ENCODE measurements around the gene UBE2S.
"Not testable (repeated sequence)": the region's sequence is repeated elsewhere in the genome, so short reads cannot be mapped to it uniquely, and the experiment has no call there.

Gene UBE2S

GRCh38 chr19:55432241-55432959 is 24.8 kb upstream of the UBE2S start:
- DNase-seq (ENCODE audit: low spot score in 2 of 2) = no peak
- in situ Hi-C loops (cut with MboI; ENCODE audit: low sequenced_read_pairs) = no loop called here

GRCh38 chr19:55431183-55431582 is 23.6 kb upstream of the UBE2S start:
- Histone ChIP-seq H3K36me3 (replicated peaks) (no peaks in the 10 kb centered on the region), H3K4me1 (no peaks in the 10 kb centered on the region), H3K27me3 (ENCODE audit: low read depth) (no peaks in the 10 kb centered on the region), H3K4me3 (no peak overlapping the region), H3K9me3 (no peaks in the 10 kb centered on the region)
- in situ Hi-C loops (cut with MboI; ENCODE audit: low sequenced_read_pairs) = no loop called here
- DNase-seq (ENCODE audit: low spot score in 2 of 2) = no peak

More at GRCh38 chr19:55432241-55432959, 24.8 kb upstream of the UBE2S start:
- Histone ChIP-seq H3K27me3 (ENCODE audit: low read depth) (no peaks in the 10 kb centered on the region), H3K4me3 (no peak overlapping the region), H3K36me3 (replicated peaks) (no peaks in the 10 kb centered on the region), H3K9me3 (no peaks in the 10 kb centered on the region), H3K4me1 (no peaks in the 10 kb centered on the region)

GRCh38 chr19:55426042-55426441 is 18.5 kb upstream of the UBE2S start:
- Histone ChIP-seq H3K4me3 (no peak overlapping the region), H3K4me1 (no peaks in the 10 kb centered on the region), H3K9me3 (no peaks in the 10 kb centered on the region), H3K36me3 (replicated peaks) (no peaks in the 10 kb centered on the region), H3K27me3 (ENCODE audit: low read depth) (no peaks in the 10 kb centered on the region; the same call in 1 of the 2 replicates)
- no peak for DNase-seq (ENCODE audit: low spot score in 2 of 2)
- in situ Hi-C loops (cut with MboI; ENCODE audit: low sequenced_read_pairs) = no loop called here

- Histone ChIP-seq H3K4me3 (no peak overlapping the region), H3K27me3 (ENCODE audit: low read depth) (no peaks in the 10 kb centered on the region; the same call in 1 of the 2 replicates), H3K4me1 (no peaks in the 10 kb centered on the region), H3K36me3 (replicated peaks) (no peaks in the 10 kb centered on the region), H3K9me3 (no peaks in the 10 kb centered on the region)
- no peak for DNase-seq (ENCODE audit: low spot score in 2 of 2)
- in situ Hi-C loops (cut with MboI; ENCODE audit: low sequenced_read_pairs) = no loop called here
Measured at GRCh38 chr19:55424518-55424917, 16.9 kb upstream of the UBE2S start.

GRCh38 chr19:55423225-55424005 is 15.8 kb upstream of the UBE2S start:
- no peaks in the 10 kb centered on the region for H3K36me3 ChIP-seq (replicated peaks)
- in situ Hi-C loops (cut with MboI; ENCODE audit: low sequenced_read_pairs) = no loop called here
- no peak overlapping the region for H3K4me3 ChIP-seq
- H3K27me3 ChIP-seq (ENCODE audit: low read depth) = no peaks in the 10 kb centered on the region; the same call in 1 of the 2 replicates
- no peak for DNase-seq (ENCODE audit: low spot score in 2 of 2)
- no peaks in the 10 kb centered on the region for H3K9me3 ChIP-seq
- H3K4me1 ChIP-seq = no peaks in the 10 kb centered on the region

GRCh38 chr19:55421281-55421680 is 13.7 kb upstream of the UBE2S start:
- H3K36me3 ChIP-seq (replicated peaks); in situ Hi-C loops (cut with MboI; ENCODE audit: low sequenced_read_pairs); DNase-seq (ENCODE audit: low spot score in 2 of 2); H3K27me3 ChIP-seq (ENCODE audit: low read depth); H3K9me3 ChIP-seq; H3K4me1 ChIP-seq; H3K4me3 ChIP-seq: not testable (repeated sequence)

- Histone ChIP-seq H3K4me3 (no peak overlapping the region), H3K4me1 (no peaks in the 10 kb centered on the region), H3K9me3 (no peaks in the 10 kb centered on the region), H3K36me3 (replicated peaks) (no peaks in the 10 kb centered on the region), H3K27me3 (ENCODE audit: low read depth) (no peaks in the 10 kb centered on the region; the same call in 1 of the 2 replicates)
- in situ Hi-C loops (cut with MboI; ENCODE audit: low sequenced_read_pairs) = loop anchor here (5.0 to 10.0 kb wide), 2 partner anchors 205 to 277 kb away; no protein-coding TSS in a partner anchor
- no peak for DNase-seq (ENCODE audit: low spot score in 2 of 2)
Measured at GRCh38 chr19:55419624-55420236, 12.1 kb upstream of the UBE2S start.

- Histone ChIP-seq H3K36me3 (replicated peaks) (no peaks in the 10 kb centered on the region), H3K9me3 (no peaks in the 10 kb centered on the region), H3K4me1 (no peaks in the 10 kb centered on the region), H3K4me3 (no peak overlapping the region), H3K27me3 (ENCODE audit: low read depth) (no peaks in the 10 kb centered on the region)
- in situ Hi-C loops (cut with MboI; ENCODE audit: low sequenced_read_pairs) = loop anchor here (5.0 to 10.0 kb wide), 2 partner anchors 204 to 277 kb away; no protein-coding TSS in a partner anchor
- DNase-seq (ENCODE audit: low spot score in 2 of 2) = no peak
Measured at GRCh38 chr19:55419103-55419502, 11.5 kb upstream of the UBE2S start.

GRCh38 chr19:55418185-55418584 is 10.6 kb upstream of the UBE2S start:
- in situ Hi-C loops (cut with MboI; ENCODE audit: low sequenced_read_pairs) = loop anchor here (5.0 to 10.0 kb wide), 2 partner anchors 203 to 276 kb away; no protein-coding TSS in a partner anchor
- H3K27me3 ChIP-seq (ENCODE audit: low read depth) = no peaks in the 10 kb centered on the region
- DNase-seq (ENCODE audit: low spot score in 2 of 2) = peak; percentile 70 to 82
- no peak overlapping the region for H3K4me3 ChIP-seq
- no peaks in the 10 kb centered on the region for H3K36me3 ChIP-seq (replicated peaks)
- H3K4me1 ChIP-seq = no peaks in the 10 kb centered on the region
- H3K9me3 ChIP-seq = no peaks in the 10 kb centered on the region

- in situ Hi-C loops (cut with MboI; ENCODE audit: low sequenced_read_pairs) = loop anchor here (10.0 kb wide), 1 partner anchor 195 kb away; no protein-coding TSS in a partner anchor
- Histone ChIP-seq H3K4me3 (no peak overlapping the region), H3K27me3 (ENCODE audit: low read depth) (no peaks in the 10 kb centered on the region), H3K9me3 (peaks cover 4% of the 10 kb centered on the region; the same call in 1 of the 2 replicates), H3K36me3 (replicated peaks) (peaks cover 22% of the 10 kb centered on the region), H3K4me1 (peaks cover 17% of the 10 kb centered on the region)
- no peak for DNase-seq (ENCODE audit: low spot score in 2 of 2)
Measured at GRCh38 chr19:55410168-55410567, 2.6 kb upstream of the UBE2S start.

GRCh38 chr19:55409179-55409578 is 1.6 kb upstream of the UBE2S start:
- in situ Hi-C loops (cut with MboI; ENCODE audit: low sequenced_read_pairs); DNase-seq (ENCODE audit: low spot score in 2 of 2); H3K27me3 ChIP-seq (ENCODE audit: low read depth); H3K9me3 ChIP-seq; H3K4me3 ChIP-seq: not testable (repeated sequence)
- H3K36me3 ChIP-seq (replicated peaks) = peaks cover 32% of the 10 kb centered on the region
- H3K4me1 ChIP-seq = peaks cover 17% of the 10 kb centered on the region

GRCh38 chr19:55408533-55408872 is 915 bp upstream of the UBE2S start:
- Histone ChIP-seq H3K4me3 (peak overlapping the region; percentile 16), H3K4me1 (peaks cover 17% of the 10 kb centered on the region), H3K36me3 (replicated peaks) (peaks cover 39% of the 10 kb centered on the region), H3K27me3 (ENCODE audit: low read depth) (no peaks in the 10 kb centered on the region), H3K9me3 (peaks cover 4% of the 10 kb centered on the region; the same call in 1 of the 2 replicates)
- in situ Hi-C loops (cut with MboI; ENCODE audit: low sequenced_read_pairs) = no loop called here
- DNase-seq (ENCODE audit: low spot score in 2 of 2) = no peak

GRCh38 chr19:55407800-55408532 is 378 bp upstream of the UBE2S start:
- peak overlapping the region; percentile 94 for H3K4me3 ChIP-seq
- peaks cover 44% of the 10 kb centered on the region for H3K36me3 ChIP-seq (replicated peaks)
- H3K9me3 ChIP-seq = peaks cover 4% of the 10 kb centered on the region; the same call in 1 of the 2 replicates
- DNase-seq (ENCODE audit: low spot score in 2 of 2) = peak; percentile 97 to 98
- peaks cover 17% of the 10 kb centered on the region for H3K4me1 ChIP-seq
- in situ Hi-C loops (cut with MboI; ENCODE audit: low sequenced_read_pairs) = no loop called here
- H3K27me3 ChIP-seq (ENCODE audit: low read depth) = no peaks in the 10 kb centered on the region
